Glomerular visceral epithelial cell (primary cell): ENCODE data around the gene CNOT6.

ENCODE experiments used
- DNase-seq: peaks from one replicate; pipeline ENCODE4 v3.0.0-alpha.2; 2016; ENCODE audit errors: extremely low spot score

Gene CNOT6

DNA sequence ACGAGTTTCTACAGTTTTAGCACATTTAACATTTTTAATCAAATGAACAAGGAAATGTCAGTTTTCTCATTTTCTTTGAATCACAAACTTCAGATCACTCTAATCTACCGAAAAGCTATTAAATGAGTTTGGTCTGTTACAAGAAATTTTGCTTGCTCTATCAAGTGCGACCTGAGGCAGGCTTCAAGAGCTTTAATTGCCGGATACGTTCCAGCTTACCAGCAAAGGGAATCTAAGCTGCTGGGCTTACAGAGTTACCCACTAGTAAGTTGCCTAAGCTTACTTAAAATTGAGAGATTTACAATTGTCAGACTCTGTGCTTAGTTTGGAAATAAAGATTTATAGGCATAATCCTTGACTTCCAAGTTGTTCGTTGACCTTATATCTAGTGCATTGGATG, 86.5 kb downstream of the CNOT6 start:
- no peak for DNase-seq

DNA sequence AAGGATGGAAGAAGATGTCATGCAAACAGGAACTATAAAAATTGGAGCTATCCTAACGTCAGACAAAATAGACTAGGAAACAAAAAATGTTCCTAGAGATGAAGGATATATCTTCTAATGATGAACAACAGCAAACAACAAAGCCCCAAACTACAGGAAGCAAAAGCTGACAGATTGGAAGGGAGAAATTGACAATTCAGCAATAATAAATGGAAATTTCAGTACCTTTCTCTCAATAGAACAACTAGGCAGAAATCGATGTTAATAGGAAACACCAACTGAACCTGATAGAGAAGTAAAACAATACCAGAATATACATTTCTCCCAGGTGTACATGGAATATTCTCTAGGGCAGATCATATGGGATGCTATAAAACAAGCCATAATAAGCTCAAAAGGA, 89.6 kb downstream of the CNOT6 start:
- DNase-seq: no peak

DNA sequence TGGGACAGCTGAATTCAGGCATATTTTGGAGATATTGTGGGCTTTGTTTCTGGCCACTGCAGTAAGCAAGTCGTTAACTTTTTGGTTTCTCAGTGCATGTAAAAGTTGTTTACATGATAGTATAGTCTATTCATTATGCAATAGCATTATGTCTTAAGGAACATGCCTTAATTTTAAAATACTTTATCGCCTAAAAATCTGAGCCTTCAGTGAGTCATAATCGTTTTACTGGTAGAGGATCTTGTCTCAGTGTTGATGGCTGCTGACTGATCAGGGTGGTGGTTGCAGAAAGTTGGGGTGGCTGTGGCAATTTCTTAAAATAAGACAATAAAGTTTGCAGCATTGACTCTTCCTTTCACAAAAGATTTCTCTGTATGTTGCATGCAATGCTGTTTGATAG, 92.0 kb downstream of the CNOT6 start:
- DNase-seq: no peak

DNA sequence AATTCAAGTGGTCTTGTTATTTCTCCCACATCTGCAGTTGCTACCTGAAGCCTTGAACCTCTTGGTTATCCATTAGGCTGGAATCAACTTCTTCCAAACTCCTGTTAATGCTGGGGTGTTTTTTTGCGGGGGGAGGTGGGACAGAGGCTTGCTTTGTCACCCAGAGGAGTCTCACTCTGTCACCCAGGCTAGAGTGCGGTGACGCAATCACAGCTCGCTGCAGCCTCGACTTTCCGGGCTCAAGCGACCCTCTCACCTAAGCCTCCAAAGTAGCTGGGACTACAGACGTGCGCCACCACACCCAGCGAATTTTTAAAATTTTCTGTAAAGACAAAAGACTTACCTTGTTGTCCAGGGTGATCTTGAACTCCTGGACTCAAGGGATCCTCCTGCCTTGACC, 92.7 kb downstream of the CNOT6 start:
- no peak for DNase-seq

DNA sequence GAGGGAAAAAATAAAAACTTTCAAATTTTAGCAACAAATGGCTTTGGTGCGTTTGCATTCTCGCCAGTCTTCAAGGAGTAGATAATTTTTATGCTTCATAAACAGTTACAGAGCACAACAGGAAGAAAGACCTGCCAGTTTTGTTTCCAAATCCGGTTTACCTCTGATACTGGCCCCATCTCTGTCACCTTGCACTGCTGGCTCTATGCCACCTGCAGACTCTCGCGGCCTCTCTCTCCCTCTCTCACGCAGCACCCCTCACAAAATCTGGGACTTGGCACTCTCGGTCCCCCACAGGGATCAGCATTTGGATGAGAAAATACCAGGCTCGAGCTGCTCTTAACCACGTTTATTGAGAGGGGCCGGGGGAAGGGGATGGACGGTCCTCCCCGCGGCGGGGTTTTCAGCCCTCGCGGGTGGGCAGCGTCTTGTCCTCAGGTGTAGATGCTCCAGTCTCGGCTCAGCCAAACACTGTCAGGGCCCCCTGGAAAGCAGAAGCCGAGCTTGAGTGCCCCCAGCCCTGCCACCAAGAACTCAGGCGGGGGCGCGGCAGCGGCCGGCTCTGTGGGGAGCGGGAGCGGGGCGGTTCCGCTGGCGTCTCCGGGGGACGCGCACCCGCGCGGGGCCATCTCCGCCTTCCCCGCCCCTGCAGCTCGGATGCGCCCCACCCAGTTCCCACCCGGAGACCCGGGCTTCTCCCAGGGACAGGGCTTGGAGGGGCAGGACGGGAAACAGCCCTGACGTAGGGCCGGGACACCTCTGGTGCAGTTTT, 95.8 kb downstream of the CNOT6 start:
- DNase-seq: no peak

DNA sequence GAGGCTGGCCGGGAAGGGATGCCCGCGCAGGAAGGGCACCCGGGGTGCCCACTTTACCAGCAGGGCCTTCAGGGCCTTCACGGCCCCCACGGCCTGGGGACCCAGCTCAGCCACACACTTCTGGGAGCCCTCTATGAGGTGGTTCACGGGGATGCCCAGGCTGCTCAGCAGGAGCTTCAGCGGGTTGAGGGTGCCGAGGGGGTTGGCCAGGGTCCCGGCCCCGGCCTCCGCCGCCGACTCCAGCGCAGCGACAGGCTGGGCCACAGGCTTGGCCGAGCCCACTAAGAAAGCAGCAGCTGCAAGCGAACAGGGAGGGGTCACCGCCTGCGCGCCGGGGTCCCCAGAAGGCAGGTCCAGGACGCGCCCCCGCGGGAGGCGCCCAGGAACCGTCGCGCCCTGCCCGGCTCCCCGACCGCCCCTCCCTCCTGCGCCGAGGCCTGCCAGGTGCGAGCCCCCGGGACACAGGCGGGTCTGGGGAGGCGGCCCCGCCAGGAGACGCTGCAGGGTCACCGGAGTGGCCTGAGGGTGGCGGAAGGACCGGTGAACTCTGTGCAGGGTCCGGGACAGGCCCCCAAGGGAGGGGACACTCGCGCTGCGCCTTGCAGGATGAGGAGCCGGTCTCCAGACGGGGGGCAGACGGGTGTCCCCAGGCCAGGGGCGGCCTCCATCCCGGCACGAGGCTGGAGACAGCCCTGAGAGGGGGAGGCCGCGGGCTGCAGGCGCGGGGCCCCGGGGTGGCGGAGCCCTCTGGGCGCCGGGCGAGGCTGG, 96.5 kb downstream of the CNOT6 start:
- no peak for DNase-seq

DNA sequence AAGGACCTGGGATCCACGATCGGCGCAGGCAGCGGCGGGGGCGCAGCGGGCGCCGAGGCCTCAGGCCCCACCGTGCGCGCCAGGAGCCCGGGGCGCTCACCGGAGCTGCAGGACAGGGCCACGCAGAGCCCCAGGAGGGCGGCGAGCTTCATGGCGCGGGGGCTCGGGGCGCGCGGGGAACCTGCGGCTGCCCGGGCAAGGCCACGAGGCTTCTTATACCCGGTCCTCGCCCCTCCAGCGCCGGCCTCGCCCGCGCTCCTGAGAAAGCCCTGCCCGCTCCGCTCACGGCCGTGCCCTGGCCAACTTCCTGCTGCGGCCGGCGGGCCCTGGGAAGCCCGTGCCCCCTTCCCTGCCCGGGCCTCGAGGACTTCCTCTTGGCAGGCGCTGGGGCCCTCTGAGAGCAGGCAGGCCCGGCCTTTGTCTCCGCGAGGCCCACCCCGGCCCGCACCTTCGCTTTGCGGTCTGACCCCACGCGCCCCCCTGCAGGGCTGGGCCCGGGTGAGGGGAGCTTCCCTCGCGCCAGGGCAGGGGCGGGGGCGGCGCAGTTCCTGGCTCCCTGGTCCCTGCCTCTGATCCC, 97.2 kb downstream of the CNOT6 start, which contains the start of gene SCGB3A1:
Gene SCGB3A1, minus strand, starts transcription at position 189 of the 577 bp plus-strand sequence. Its CDS starts 37 bp downstream, at position 152.
- DNase-seq: no peak

DNA sequence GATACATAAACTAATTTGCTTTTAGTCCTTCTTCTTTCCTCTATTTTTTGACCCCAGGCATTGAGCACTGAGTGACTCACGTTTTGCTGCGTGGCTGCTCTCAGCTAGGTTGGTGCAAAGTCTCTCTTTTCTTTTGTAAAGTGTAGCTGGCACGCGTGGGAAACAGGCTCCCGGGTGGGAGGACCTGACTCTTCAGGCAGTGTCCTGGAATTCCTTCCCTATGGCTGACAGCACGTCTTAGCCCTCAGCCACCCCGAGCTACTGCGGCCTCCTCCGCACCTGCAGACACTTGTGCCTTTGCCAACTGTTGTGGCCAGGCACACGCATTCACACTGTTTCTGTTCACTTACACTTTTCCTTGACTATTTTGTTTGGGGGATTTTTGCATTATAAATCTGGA, 98.0 kb downstream of the CNOT6 start:
- no peak for DNase-seq

DNA sequence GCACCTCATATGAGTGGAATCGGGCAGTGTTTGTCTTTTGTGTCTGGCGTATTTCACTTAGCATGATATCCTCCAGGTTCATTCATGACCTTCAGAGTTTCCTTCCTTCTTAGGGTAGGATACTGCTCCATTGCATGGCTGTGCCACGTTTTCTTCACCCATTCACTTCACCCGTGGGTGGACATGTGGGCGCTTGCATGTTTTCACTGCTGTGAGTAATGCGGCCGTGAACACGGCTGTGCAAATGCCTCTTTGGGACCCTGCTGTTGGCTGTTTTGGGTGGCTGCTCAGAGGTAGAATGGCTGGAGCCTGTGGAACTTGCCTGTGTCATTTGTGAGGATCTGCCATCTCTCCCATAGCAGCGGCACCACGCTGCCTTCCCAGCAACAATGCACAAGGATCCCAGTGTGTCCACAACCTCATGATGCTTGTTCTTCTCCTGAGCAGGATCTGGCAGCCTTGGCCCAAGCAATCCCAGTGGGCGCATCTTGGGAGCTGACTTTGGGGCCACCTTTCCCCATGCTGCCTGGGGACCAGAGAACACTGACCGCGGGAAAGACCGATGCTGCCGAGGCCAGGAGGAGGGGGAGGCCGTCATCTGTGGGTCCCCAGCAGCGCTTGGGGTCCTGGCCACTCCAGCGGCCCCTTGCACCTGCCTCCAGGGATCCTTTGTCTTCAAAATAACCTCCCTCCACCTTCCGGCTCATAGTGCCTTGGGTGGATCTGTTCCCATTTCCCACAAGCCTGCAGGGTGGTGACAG, 99.4 kb downstream of the CNOT6 start:
- no peak for DNase-seq

DNA sequence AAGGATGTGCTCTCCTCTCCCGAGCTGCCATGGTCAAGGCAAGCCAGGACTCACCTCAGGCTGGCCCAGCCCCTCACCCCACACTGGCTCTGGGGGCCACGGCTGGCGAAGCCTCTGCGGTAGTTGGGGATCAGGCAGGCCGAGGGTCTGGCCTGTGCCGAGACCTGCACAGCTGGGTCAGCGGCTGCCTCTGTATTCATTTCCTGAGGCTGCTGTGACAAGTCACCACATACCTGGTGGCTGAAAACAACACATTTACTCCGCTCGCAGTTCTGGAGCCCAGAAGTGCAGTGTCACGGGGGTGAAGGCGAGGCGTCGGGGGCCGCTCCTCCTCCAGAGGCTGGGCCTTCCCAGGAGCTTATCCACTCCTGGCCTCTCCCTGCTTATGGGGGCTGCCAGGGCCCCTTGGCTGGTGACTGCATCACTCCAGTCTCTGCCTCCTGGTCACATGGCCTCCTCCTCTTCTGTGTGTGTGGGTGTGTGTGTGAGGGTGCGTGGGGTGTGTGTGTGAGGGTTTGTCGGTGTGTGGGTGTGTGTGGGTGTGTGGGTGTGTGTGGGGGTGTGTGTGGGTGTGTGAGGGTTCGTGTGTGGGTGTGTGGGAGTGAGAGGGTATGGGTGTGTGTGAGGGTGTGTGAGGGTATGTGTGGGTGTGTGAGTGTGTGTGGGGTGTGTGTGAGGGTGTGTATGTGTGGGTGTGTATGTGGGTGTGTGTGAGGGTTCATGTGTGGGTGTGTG, 100.3 kb downstream of the CNOT6 start:
- no peak for DNase-seq

DNA sequence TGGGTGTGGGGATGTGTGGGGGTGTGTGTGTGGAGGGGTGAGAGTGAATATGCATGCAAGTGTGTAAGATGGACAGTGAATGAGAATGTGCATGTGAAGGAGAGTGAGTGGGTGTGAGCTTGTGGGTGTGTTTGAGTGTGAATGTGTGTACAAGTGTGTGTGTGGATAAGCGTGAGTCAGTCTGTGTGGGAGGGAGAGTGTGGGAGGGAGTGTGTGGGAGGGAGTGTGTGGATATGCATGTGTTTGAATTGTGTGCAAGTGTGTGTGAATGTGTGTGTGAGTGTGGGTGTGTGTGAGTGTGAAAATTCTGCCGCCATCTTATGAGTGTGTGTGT, 100.8 kb downstream of the CNOT6 start:
- no peak for DNase-seq

DNA sequence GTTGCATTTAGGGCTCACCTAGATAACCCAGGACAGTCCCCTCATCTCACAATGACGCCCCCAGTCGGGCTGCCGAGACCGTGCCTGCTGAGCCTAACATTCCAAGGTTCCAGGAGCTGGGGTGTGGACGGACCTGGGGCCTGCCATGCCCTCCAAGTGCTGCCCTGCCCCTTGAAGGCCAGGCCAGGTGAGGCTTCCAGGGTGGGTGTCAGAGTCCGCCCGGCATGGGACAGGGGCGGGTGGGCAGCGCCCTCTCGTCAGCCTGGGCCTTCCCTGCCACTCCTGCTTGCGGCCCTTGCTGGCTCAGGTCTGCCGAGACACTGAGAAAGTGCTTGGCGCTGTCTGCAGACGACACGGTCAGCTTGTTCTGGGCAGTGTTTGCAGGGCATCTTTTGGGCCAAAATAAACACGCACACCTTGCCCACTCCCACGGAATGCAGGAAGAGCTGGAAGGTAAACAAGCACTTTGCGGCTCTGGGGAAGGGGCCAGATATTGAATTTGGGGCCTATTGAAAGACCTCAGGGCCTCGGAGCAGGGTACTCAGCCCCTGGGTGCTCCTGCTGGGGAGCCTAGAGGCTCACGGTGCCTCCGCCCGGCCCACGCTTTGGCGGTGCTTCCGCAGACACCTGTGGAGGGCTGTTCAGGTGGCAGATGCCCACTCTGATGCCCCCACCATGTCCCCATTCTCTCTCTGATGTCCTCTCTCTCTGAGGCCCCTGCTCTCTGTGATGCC, 101.4 kb downstream of the CNOT6 start:
- DNase-seq: no peak

DNA sequence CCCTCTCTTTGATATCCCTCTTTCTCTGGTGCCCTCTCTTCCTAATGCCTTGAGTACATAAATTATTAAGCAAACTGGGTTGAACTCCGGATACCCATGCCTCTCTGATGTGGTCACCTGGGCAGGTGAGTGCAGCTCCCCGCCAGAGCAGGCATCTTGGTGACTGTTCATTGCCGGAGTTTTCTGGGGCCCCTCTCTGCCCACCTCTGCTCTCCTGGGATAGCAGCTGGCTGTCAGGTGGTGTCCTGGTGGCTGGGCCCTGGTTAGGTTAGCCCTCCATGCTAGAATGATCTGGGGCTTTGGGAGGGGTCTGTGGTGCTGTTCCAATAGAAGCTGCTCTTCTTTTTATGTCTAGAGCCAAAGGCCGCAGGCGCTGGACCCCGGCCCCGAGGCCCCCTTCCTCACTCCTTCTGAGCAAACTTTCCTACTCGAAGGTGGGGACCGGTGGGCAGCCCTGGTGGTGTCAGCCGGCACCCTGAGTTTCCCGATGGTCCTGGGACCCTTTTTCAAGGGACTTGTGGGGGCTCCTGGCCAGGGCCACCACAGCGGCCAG, 102.0 kb downstream of the CNOT6 start:
- DNase-seq: no peak

DNA sequence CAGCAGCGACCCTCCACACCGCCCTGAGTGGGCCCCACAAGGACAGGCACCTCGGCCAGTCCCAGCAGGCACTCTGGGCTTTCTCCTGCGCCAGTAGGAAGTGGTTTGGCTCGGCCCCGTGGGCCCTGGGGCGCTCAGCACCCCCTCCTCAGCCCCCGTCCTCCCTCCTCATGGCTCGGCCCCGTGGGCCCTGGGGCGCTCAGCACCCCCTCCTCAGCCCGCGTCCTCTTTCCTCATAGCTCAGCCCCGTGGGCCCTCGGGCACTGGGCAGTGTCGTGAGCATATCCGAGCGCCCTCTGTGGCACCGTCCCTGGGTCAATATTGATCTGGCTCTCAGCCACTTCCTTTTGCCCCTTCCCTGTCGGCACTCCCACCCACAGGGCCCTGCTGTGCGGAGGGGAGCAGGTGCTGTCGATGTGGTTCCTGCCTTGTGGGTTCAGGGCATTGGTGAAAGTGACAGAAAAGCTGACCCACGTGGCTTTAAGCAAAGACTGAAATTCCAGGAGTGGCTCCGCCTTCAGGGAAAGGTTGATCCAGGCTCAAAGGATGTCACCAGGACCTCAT, 102.6 kb downstream of the CNOT6 start:
- DNase-seq: no peak

DNA sequence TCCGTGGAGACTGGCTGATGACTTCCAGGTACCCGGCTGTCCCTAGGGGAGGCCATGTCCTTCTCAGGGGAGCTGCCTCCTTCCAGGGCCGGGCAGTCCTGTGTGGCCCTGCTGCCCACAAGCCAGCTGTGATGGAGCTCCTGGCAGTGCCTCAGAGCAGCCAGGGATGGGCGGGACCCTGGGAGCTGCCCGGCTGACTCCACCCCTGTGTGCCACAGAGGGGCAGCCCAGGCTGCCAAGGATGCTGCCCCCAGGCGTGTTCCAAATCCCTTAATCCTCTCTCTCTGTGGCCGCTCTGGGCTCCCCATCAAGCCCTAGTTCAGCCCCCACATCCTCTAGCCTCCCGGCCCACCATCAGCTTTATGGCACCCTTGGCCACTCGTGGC, 104.1 kb downstream of the CNOT6 start:
- no peak for DNase-seq

DNA sequence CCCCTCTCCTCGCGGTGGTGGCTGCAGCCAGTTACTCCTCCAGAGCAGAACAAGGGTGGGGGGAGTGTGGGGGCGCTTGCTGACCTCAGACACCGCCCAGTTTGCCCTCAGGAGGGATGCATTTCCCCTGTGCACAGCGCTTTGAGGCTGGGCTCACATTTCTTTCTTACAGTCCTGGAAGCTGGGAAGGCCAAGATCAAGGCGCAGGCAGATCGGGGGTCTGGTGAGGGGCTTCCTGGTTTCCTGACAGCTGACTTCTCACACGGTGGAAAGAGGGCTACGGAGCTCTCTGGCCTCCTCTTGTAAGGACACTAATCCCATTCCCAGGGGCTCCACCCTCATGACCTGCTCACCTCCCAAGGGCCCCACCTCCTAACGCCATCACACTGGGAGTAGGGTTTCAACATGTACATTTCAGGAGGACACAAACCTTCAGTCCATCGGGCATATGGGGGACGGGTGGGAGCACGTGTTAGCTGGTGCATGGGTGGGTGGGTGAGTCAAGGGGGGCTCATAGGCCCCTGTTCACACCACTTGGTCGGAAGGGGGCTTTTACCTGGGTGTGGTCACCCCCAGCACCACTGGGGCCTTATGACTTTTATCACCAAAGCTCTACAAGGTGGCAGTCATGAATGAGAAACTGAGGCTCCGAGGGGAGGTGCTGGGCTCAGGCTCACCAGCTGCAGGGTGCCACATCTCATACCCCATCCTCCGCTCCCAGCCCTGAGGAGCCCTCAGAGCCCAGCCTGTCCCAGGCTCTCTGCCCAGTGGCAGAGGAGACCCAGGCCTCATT, 104.8 kb downstream of the CNOT6 start:
- no peak for DNase-seq

DNA sequence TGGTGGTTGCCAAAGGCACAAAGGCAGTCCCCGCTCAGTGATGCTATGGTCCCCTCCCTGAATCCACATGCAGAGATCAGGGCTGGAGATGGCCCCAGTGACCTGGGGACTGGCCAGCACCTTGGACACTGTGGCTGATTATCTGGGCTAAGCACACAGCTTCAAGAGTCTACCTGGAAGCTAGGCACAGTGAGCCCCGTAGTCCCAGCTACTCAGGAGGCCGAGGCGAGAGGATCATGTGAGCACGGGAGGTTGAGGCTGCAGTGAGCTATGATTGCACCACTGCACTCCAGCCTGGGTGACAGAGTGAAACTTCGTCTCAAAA, 105.4 kb downstream of the CNOT6 start:
- no peak for DNase-seq

DNA sequence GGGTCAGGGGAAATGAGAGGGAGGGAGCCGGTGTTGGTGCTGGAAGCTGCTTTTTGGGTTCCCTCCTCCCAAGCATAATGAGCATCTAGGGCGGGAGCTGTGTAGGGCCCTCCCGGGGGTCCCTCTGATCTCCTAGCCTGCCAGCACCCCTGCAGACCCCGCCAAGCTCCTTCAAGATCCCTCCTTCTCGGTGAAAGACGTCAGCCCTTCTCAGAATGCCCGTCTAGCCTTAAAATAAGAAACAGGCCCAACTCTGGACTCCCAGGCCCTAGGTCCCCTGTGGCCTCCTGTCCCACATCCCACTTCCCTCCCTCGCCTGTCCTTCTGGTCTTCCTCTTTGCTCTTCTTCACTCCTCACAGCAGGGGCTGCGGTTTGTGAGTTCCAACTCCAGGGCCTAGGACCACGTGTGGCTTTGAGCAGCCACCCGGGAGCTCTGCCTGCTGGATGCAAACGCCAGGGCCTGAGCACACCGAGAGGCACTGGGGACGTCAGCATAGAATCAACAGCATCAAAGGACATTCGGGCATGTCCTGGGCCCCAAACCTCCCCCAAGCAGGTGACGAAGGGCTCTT, 105.9 kb downstream of the CNOT6 start:
- DNase-seq: no peak

DNA sequence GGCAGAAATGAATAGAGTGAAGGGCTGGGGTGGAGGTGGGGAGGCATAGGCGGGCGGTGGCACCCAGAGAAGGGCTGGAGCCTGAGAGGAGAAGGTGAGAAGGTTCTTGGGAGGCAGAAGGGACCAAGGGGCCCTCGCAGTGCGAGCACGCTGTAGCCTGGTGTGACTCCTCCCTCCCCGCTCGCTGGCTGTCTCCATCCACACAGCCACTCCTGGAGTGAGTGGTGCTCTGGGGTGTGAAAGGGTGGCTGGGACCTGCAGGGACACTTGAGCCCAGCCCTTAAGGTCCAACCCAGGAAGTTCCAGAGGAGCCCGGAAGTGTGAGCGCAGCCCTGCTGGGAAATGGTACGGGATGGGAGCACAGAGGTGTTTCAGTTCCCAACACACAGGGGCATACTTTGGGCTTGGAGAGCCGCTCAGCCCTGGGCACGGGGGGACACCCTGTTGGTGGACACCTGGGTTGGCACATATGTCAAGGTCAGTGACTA, 106.4 kb downstream of the CNOT6 start:
- no peak for DNase-seq
